Bronchial epithelial cell (primary cell): ENCODE results near the gene LRRK2. TPM values are rescaled to one million over a fixed set of nuclear protein-coding genes. Genes with fewer than 3 reads are reported as not detected.

Experiments used
- DNase-seq: peaks from one replicate; pipeline ENCODE4 v3.0.0-alpha.2; 2010; ENCODE audit warnings: low read depth
- FAIRE-seq: peaks from 2 replicates; lab custom pipeline; 2011; peaks lifted over from hg19 to GRCh38; lab: Jason Lieb, UNC
- H3K27me3 ChIP-seq: 2 replicates; pipeline ENCODE4 v1.5.1; 2011; ENCODE audit warnings: low read length; ENCODE audit not compliant: control insufficient read depth, insufficient read depth
- H3K36me3 ChIP-seq: 2 replicates; pipeline ENCODE4 v1.5.1; 2011; ENCODE audit warnings: low read length; ENCODE audit not compliant: control insufficient read depth, insufficient read depth
- H3K4me3 ChIP-seq: 2 replicates; pipeline ENCODE4 v1.5.1; 2011; ENCODE audit warnings: mild to moderate bottlenecking, low read depth, low read length, control low read depth
- total RNA-seq: library from RNA; depleted of rRNA; stranded (reverse); fragments of >200 nt; gene quantifications from 2 replicates; pipeline ENCODE4 v1.2.1, GENCODE V29; 2014
- TF ChIP-seq, protein P1 (sequence below): IDR thresholded peaks from 2 replicates; pipeline ENCODE4 v1.5.1; 2011; ENCODE audit warnings: mild to moderate bottlenecking, moderate library complexity, low read length, control low read depth, inconsistent platforms; ENCODE audit not compliant: insufficient read depth, severe bottlenecking

The LRRK2 gene
- total RNA-seq, 1 donor from 2014 or later: 0.26 TPM

- H3K36me3 ChIP-seq: no peaks in the 10 kb centered on the region
Observed at GRCh38 chr12:40342010-40342409, 117.2 kb downstream of the LRRK2 start.

GRCh38 chr12:40343124-40343523, 118.3 kb downstream of the LRRK2 start:
- no peaks in the 10 kb centered on the region for H3K27me3 ChIP-seq
- no peaks in the 10 kb centered on the region for H3K36me3 ChIP-seq
- DNase-seq: no peak
- FAIRE-seq: no peak
- H3K4me3 ChIP-seq: no peak overlapping the region
- TF ChIP-seq, protein P1, sequence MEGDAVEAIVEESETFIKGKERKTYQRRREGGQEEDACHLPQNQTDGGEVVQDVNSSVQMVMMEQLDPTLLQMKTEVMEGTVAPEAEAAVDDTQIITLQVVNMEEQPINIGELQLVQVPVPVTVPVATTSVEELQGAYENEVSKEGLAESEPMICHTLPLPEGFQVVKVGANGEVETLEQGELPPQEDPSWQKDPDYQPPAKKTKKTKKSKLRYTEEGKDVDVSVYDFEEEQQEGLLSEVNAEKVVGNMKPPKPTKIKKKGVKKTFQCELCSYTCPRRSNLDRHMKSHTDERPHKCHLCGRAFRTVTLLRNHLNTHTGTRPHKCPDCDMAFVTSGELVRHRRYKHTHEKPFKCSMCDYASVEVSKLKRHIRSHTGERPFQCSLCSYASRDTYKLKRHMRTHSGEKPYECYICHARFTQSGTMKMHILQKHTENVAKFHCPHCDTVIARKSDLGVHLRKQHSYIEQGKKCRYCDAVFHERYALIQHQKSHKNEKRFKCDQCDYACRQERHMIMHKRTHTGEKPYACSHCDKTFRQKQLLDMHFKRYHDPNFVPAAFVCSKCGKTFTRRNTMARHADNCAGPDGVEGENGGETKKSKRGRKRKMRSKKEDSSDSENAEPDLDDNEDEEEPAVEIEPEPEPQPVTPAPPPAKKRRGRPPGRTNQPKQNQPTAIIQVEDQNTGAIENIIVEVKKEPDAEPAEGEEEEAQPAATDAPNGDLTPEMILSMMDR: no peak

More at GRCh38 chr12:40342010-40342409, 117.2 kb downstream of the LRRK2 start:
- Histone ChIP-seq H3K4me3 (no peak overlapping the region), H3K27me3 (no peaks in the 10 kb centered on the region)
- TF ChIP-seq, protein P1: no peak
- DNase-seq (no peak), FAIRE-seq (no peak)

GRCh38 chr12:40344312-40344711, 119.5 kb downstream of the LRRK2 start:
- TF ChIP-seq, protein P1: no peak
- H3K4me3 ChIP-seq: no peak overlapping the region
- no peaks in the 10 kb centered on the region for H3K27me3 ChIP-seq
- no peaks in the 10 kb centered on the region for H3K36me3 ChIP-seq
- no peak for DNase-seq
- no peak for FAIRE-seq

- no peaks in the 10 kb centered on the region for H3K36me3 ChIP-seq
- TF ChIP-seq, protein P1: no peak
- no peaks in the 10 kb centered on the region for H3K27me3 ChIP-seq
- H3K4me3 ChIP-seq: no peak overlapping the region
- FAIRE-seq (no peak), DNase-seq (peak; percentile 9)
Observed at GRCh38 chr12:40351976-40352375, 127.2 kb downstream of the LRRK2 start.

DNA sequence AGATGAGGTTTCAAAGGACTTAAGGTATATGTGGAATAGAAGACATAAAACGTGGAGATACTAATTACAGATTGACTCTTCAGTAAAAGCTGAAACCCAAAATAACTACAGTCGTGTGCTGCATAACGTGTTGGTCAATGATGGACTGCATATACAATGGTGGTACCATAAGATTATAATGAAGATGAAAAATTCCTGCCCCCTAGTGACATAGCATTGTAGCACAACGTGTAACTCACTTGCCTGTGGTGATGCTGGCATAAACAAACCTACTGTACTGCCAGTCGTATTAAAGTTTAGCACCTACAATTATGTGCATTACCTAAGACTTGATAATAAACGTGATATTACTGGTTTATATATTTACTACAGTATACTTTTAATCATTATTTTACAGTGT, 150.3 kb downstream of the LRRK2 start:
- no peak for FAIRE-seq
- DNase-seq: peak; percentile 12

More for the DNA sequence above, 150.3 kb downstream of the LRRK2 start:
- Histone ChIP-seq H3K36me3 (no peaks in the 10 kb centered on the region), H3K4me3 (no peak overlapping the region), H3K27me3 (no peaks in the 10 kb centered on the region)
- TF ChIP-seq, protein P1: peak; percentile 21
